Measurements from ENCODE around the gene KCNK5. TPM values are rescaled to one million over a fixed set of nuclear protein-coding genes. Genes with fewer than 3 reads are reported as not detected.
A peak's percentile ranks its signal among the peaks of the same experiment; 100 is the strongest.

KCNK5 gene
- polyA plus RNA-seq, 3 donors: 0.09 TPM; not detected in 2

DNA sequence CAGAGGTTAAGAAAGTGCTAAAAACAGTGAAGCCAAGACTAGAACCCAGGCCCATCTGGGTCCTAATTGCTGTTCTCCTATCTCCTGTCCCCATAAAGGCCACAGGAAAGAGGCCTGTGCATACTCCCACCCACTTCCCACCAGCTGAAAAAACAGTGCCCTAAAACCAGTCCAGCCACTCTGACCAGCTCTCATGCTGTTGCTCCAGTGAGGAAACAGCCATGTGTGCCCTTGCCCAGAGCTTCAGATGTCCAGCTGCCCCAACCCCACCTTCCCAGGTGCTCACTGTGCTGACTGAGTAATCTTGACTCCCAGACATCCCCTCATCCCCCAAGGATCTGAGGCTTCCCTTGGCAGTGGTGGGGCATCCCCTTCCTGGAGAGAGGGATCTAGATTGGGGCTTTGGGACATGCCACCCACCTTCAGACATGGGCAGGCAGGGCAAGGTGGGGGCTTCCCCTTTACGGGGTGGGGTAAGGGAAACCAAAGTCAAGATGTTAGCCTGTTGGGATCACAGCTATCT lies 28.7 kb downstream of the KCNK5 start:
- Histone ChIP-seq H3K4me1 (ENCODE audit: control insufficient read depth in 1 of 2, insufficient read depth in 2 of 2, low read length in 2 of 2) (peaks cover 8 to 9% of the 10 kb centered on the region in 2 donors), H3K4me2 (replicated peaks; ENCODE audit: extremely low read depth, low read length, poor library complexity, severe bottlenecking) (no peak overlapping the region), H3K4me3 (replicated peaks in 1 of 3; ENCODE audit: low read depth in 2 of 3, low read length in 3 of 3) (no peak overlapping the region), H3K9ac (ENCODE audit: insufficient read depth, low read length, poor library complexity, severe bottlenecking) (no peak overlapping the region), H3K79me2 (ENCODE audit: insufficient read depth, low read length) (peaks cover 25% of the 10 kb centered on the region), H4K20me1 (ENCODE audit: insufficient read depth, low read length) (no peaks in the 10 kb centered on the region), H2AFZ (ENCODE audit: insufficient read depth, low read depth, low read length, poor library complexity, severe bottlenecking) (no peak overlapping the region), H3K9me3 (replicated peaks in 1 of 2; ENCODE audit: control insufficient read depth in 1 of 2, insufficient read depth in 1 of 2, low read length in 2 of 2) (no peaks in the 10 kb centered on the region), H3K27me3 (ENCODE audit: control insufficient read depth in 2 of 2, insufficient read depth in 2 of 2, low read length in 2 of 2) (no peaks in the 10 kb centered on the region), H3K27ac (ENCODE audit: low read depth in 1 of 2, low read length in 2 of 2) (no peak overlapping the region), H3K36me3 (replicated peaks in 1 of 2; ENCODE audit: control insufficient read depth in 1 of 2, insufficient read depth in 2 of 2, low read length in 2 of 2) (peaks cover 0 to 9% of the 10 kb centered on the region in 2 donors)
- Mint-ChIP-seq H3K4me3 (no peak overlapping the region), H3K9me3 (no peaks in the 10 kb centered on the region), H3K27ac (peak overlapping the region in 1 of 7 donors; percentile 9), H3K4me1 (peaks cover 28% of the 10 kb centered on the region), H3K27me3 (ENCODE audit: low read depth in 3 of 3) (peaks cover 0 to 3% (median 0%) of the 10 kb centered on the region in 3 donors), H3K36me3 (peaks cover 1 to 2% of the 10 kb centered on the region in 2 donors)
- no peak for TF ChIP-seq CTCF (IDR thresholded peaks at IDR 0.05)
- WGBS (ENCODE audit: insufficient coverage): no CpG with 5 or more reads among the region's 1 CpG
- DNase-seq: no peak
- intact Hi-C loops (cut with micrococcal nuclease): no loop called here

DNA sequence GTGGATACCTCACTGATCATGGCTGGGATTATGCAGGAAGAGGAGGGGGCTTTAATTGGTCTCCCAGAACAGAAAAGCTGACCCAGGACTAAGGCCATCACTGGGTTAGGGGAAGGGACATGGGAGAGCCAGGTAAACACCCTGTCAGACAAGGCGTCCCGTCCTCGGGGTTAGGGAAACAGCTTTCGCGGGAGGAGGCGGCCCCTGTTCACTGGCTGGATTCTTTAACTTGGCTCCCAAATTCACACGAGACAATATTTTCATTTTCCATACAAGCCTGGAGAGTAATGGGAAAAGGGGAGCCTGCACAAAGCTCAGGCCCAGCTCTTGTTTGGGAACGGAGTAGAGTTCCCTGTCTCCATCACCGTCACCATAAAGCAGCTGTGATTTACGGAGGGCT lies 29.3 kb downstream of the KCNK5 start:
- intact Hi-C loops (cut with micrococcal nuclease): no loop called here
- Mint-ChIP-seq H3K4me1 (peaks cover 26% of the 10 kb centered on the region), H3K4me3 (no peak overlapping the region), H3K27me3 (ENCODE audit: low read depth in 3 of 3) (peaks cover 0 to 3% (median 0%) of the 10 kb centered on the region in 3 donors), H3K27ac (no peak overlapping the region), H3K36me3 (peaks cover 5 to 6% of the 10 kb centered on the region in 2 donors), H3K9me3 (no peaks in the 10 kb centered on the region)
- Histone ChIP-seq H3K9me3 (replicated peaks in 1 of 2; ENCODE audit: control insufficient read depth in 1 of 2, insufficient read depth in 1 of 2, low read length in 2 of 2) (no peaks in the 10 kb centered on the region), H3K4me1 (ENCODE audit: control insufficient read depth in 1 of 2, insufficient read depth in 2 of 2, low read length in 2 of 2) (peaks cover 8 to 9% of the 10 kb centered on the region in 2 donors), H3K9ac (ENCODE audit: insufficient read depth, low read length, poor library complexity, severe bottlenecking) (no peak overlapping the region), H3K27me3 (ENCODE audit: control insufficient read depth in 2 of 2, insufficient read depth in 2 of 2, low read length in 2 of 2) (no peaks in the 10 kb centered on the region), H4K20me1 (ENCODE audit: insufficient read depth, low read length) (no peaks in the 10 kb centered on the region), H3K4me3 (replicated peaks in 1 of 3; ENCODE audit: low read depth in 2 of 3, low read length in 3 of 3) (no peak overlapping the region), H3K27ac (ENCODE audit: low read depth in 1 of 2, low read length in 2 of 2) (no peak overlapping the region), H2AFZ (ENCODE audit: insufficient read depth, low read depth, low read length, poor library complexity, severe bottlenecking) (no peak overlapping the region), H3K79me2 (ENCODE audit: insufficient read depth, low read length) (peaks cover 21% of the 10 kb centered on the region), H3K36me3 (replicated peaks in 1 of 2; ENCODE audit: control insufficient read depth in 1 of 2, insufficient read depth in 2 of 2, low read length in 2 of 2) (peaks cover 0 to 14% of the 10 kb centered on the region in 2 donors), H3K4me2 (replicated peaks; ENCODE audit: extremely low read depth, low read length, poor library complexity, severe bottlenecking) (no peak overlapping the region)
- no peak for DNase-seq
- 100% methylated on average over 1 of the region's 10 CpGs for WGBS (ENCODE audit: insufficient coverage)
- TF ChIP-seq CTCF (IDR thresholded peaks at IDR 0.05): no peak
